Activated CD4-positive, CD25-positive, alpha-beta regulatory T cell (primary cell): ENCODE data around the gene DESI1.
A peak's percentile ranks its signal among the peaks of the same experiment; 100 is the strongest.
"Not testable (repeated sequence)": the region's sequence is repeated elsewhere in the genome, so short reads cannot be mapped to it uniquely, and the experiment has no call there.

ENCODE experiments used
- DNase-seq, 4 experiments: peaks; one replicate each; lab custom pipeline; 2025; lab: John Stamatoyannopoulos, UW

The DESI1 gene

DNA sequence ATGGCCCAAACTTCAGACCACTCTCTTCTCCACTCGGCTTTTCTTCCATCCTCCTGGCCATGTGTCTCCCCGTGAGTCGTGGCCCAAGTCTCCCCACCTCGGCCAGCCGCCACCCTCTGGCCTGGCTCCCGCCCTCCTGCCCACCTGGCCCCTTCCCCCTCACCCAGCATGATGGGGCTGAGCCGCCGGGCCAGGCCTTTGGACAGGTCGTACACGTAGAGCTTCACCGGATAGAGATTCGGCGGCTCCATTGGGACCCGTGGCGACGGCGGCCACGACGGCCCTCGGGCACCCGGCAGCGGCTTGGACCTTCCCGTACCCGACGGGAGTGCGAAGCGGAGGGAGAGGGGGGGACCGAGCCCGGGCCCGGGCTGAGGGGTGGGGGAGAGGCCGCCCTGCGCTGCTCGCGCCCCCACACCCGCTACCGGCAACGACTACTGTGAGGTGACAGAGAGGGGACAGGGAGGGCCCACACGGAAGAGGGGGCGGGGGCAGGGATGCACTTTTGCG lies at the start of gene DESI1:
Gene DESI1, minus strand, starts transcription at position 455 of the 510 bp plus-strand sequence. Its CDS starts 204 bp downstream, at position 251.
- peak in 1 of 4 experiments; percentile 45 for DNase-seq

DNA sequence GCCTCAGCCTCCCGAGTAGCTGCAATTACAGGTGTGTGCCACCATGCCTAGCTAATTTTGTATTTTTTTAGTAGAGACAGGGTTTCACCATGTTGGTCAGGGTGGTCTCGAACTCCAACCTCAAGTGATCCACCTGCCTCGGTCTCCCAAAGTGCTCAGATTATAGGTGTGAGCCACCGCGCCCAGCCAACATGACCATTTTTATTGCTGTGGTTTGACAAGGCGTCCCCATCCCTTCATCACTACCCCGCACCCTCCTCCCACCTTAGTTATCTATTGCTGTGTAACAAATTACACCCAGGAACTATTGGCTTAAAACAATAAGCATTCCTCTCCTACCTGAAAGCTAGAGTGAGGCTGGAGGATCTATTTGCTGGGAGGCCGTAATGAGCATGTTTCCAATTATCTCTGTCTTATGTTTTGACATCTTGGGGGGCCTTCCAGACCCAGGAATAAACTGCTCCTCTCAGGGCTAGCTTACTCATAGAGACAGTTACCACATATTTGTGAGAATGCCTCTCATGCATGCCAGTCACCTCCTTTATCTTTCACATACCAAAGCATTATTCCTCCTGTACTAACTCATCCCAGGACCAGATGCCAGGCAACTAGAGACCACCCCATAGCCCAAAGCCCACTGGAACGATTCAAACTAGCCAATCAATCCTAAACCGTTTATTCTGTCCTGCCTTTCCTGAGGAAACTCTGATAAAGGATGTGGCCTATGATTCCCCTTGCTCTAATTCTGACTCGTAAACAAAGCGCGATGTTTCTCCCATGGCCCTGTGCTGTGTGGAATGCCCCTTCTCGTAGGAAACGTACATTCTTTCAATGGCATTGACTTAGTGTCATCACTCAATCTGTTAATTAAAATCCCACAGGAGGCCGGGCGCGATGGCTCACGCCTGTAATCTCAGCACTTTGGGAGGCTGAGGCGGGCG lies 48.4 kb upstream of the DESI1 start:
- DNase-seq: no peak

DNA sequence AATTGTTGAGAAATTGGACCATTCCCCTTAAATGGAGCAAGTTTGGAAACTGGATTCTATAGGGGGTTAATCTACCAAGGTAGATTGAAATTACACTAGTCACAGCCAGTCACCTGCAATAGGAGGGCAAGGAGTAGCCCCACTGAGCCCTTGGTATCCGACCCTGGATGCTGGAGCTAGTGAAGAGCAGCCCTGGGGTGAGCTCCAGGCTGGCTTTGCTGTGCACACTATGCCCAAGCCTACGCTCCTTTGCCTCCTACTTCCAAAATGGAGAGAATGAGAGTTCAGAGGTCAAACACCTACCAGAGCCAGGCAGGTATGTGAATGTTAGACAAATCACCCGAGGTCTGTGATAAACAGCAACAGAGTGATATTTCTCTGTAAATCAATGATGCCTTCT lies 44.1 kb upstream of the DESI1 start:
- no peak for DNase-seq

DNA sequence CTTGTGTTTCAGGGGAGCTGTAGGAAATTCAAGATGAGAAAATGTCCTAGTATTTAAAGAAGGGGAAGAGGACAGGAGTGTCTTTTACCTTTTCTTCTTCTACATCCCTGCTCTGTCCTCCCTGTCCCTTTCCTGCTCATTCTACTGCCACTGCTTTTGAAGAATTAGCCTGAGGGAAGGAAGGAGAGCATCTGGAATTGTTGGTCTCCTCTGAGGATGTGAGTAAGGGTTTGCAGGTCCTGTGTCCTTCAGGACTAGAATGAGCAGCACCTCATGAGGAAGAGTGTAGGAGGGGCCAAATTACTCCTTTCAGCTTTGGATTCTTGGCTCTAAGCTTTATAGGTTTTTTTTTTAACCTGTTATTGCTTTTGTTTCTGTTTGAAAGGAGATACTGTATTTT lies 43.6 kb upstream of the DESI1 start:
- DNase-seq: no peak

DNA sequence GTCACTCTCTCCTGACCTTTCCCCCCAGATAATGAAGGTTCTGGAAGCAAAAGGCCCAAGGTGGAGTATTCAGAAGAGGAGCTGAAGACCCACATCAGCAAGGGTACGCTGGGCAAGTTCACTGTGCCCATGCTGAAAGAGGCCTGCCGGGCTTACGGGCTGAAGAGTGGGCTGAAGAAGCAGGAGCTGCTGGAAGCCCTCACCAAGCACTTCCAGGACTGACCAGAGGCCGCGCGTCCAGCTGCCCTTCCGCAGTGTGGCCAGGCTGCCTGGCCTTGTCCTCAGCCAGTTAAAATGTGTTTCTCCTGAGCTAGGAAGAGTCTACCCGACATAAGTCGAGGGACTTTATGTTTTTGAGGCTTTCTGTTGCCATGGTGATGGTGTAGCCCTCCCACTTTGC lies 42.8 kb upstream of the DESI1 start:
- not testable (repeated sequence) for DNase-seq

DNA sequence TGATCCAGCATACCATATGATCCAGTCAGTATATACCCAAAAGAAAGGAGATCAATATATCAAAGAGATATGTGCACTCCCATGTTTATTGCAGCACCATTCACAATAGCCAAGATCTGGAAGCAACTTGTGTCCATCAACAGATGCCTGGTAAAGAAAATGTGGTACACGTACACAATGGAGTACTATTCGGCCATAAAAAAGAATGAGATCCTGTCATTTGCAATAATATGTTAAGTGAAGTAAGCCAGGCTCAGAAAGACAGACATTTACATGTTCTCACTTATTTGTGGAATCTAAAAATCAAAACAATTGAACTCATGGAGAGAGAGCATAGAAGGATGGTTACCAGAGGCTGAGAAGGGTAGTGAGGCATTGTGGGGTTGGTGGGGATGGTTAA lies 40.9 kb upstream of the DESI1 start:
- DNase-seq: no peak

DNA sequence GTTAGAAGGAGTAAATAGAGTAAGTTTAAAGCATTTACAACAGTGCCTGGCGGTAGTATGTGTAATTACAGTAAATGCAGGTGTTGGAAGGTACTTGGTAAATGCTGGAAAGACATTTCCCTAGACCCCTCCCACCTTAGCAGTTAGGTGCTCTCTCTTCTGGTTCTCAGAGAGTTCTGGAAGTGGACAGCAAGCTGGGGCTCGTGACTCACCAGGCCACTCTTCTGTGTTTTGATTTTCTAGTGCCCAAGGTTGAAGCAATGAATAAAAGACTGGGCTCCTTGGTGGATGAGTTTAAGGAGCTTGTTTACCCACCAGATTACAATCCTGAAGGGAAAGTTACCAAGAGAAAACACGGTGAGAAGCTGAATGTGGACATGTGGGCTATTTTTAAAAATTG lies 40.2 kb upstream of the DESI1 start:
- DNase-seq: no peak

GRCh38 chr22:41660416-41660815 lies 39.6 kb upstream of the DESI1 start:
- no peak for DNase-seq

- DNase-seq: no peak
Measured at GRCh38 chr22:41659941-41660340, 39.1 kb upstream of the DESI1 start.

- DNase-seq: no peak
Measured at GRCh38 chr22:41658869-41659268, 38.0 kb upstream of the DESI1 start.

GRCh38 chr22:41657709-41658108 lies 36.9 kb upstream of the DESI1 start:
- DNase-seq: no peak

GRCh38 chr22:41656556-41656955 lies 35.7 kb upstream of the DESI1 start:
- no peak for DNase-seq

DNA sequence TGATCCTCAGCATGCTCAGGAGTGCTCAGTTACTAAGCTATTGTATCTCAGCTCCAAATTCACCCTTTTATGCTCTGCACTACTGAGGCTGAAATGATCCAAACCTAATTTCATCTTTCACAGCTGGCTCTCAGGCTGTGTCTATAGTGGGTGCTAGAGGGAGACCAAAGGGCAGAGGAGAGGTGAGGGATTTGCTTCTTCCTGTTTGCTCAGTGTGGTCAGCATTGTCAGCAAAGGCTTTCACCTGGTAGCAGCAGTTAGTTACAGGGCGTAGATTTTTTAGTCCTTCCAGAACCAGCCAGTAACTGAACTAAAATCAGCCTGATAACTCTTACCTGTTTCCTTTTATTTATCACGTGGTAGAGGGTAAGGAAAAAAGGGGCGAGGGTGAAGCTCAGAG lies 33.5 kb upstream of the DESI1 start:
- DNase-seq: no peak

DNA sequence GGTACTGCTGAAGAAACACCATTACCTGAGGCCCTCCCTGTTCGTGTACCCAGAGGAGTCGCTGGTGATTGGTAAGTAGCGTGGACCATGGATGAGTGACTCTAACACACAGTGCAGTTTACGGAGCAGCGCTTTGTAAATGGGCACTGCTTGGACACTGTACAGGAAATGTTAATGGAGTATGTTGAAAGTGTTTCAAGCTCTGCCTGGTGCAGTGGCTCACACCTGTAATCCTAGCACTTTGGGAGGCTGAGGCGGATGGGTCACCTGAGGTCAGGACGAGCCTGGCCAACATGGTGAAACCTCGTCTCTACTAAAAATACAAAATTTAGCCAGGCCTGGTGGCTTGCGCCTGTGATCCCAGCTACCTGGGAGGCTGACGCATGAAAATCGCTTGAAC lies 30.0 kb upstream of the DESI1 start:
- no peak for DNase-seq

- no peak for DNase-seq
Measured at GRCh38 chr22:41650229-41650628, 29.4 kb upstream of the DESI1 start.

DNA sequence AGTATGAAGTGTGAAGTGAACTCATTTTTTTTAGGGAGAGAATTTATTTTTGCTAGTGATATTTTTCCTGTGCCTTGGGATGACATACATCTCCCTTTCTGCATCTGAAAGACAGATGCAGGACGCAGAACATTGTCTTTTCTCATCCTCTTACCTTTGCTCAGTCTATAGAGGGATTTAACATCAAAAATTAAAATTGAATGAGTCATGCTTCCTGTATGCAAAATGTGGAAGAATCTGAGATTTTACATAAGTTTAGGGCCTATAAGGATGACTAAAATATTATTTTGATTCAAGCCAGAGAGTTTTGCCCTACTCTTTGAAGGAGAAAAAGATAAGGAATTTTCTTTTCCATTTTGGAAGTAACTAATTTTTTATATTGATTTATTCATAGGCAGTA lies 27.6 kb upstream of the DESI1 start:
- DNase-seq: no peak

DNA sequence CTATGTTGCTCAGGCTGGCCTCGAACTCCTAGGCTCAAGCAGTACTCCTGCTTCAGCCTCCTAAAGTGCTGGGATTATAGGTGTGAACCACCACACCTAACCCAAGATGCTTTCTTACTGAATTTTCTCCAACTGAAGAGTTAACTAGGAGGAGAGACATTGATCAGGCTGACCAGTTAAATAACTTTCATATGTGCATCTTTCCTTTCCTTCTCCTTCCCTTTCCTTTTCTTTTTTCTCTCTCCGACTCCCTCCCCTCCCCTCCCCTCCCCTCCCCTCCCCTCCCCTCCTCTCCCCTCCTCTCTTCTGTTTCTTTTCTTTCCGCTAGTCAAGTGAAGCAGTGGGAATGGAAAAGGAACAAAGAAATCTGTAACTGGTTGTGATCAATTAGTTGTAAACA lies 26.9 kb upstream of the DESI1 start:
- DNase-seq: no peak

DNA sequence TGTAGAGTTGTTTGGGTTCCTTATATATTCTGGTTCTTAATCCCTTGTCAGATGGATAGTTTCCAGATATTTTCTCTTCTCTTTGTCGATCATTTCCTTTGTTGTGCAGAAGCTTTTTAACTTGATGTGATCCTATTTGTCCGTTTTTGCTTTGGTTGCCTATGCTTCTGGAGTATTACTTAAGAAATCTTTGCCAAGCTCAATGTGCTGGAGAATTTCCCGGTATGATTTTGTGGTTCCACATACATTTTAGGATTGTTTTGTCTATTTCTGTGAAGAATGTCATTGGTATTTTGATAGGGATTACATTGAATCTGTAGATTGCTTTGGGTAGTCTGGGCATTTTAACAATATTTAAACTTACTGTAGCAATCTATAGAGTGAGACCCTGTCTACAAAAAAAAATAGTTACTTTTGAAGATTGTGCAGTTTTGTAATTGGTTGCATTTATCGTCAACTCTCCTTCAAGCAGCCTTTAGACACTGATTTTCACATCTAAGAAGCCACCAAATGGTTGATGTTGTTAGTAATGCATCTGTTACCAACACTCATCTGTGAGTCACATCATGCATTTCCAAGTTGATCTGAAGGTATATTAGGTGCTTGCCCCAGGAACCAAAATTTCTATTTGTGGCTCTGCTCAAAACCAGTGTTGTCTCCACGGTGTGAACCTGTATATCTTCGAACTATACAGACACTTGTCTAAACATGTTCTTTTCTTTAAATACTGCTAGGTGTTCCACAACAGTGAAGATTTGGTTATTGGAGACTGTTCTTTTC lies 21.7 kb upstream of the DESI1 start:
- no peak for DNase-seq

DNA sequence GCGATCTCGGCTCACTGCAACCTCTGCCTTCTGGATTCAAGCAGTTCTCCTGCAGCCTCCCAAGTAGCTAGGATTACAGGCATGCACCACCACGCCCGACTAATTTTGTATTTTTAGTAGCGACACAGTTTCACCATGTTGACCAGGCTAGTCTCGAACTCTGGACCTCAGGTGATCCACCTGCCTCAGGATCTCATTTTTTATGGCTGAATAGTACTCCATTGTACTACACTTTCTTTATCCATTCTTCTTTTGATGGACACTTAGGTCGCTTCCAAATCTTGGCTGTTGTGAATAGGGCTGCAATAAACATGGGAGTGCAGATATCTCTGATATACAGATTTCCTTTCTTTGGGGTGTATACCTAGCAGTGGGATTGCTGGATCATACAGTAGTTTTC lies 21.0 kb upstream of the DESI1 start:
- no peak for DNase-seq

DNA sequence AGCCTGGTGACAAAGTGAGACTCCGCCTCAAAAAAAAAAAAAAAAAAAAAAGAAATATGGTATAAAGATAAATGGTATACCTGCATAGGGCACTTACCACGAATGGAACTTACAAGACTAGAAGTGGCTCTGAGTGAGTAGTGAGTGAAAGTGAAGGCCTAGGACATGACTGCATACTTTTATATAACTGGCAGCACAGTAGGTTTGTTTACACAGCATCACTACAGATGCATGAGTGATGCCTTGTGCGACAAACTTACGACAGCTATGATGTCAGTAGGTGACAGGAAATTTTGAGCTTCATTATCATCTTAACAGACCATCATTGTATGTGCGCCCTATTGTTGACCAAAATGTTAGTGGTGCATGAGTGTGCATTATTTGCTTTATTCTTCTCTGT lies 17.9 kb upstream of the DESI1 start:
- DNase-seq: no peak

- no peak for DNase-seq
Measured at GRCh38 chr22:41638124-41638523, 17.3 kb upstream of the DESI1 start.

DNA sequence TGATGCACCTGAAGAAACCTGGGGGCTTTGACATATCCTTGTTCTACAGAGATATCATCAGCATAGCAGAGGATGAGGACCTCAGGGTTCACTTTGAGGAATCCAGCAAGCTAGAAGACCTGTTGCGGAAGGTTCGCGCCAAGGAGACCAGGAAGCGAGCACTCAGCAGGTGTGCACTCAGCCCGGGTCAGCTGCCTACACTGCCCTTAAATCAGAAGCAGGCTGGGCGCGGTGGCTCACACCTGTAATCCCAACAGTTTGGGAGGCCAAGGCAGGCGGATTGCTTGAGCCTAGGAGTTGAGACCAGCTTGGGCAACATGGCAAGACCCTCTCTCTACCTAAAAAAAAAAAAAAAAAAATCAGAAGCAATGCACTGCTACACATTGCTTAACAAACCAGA lies 16.8 kb upstream of the DESI1 start:
- DNase-seq: not testable (repeated sequence)

- no peak for DNase-seq
Measured at GRCh38 chr22:41636467-41636866, 15.6 kb upstream of the DESI1 start.
